Activated B cell treated with CpG ODN at 0.5 μM for 24 hours (primary cell): Measurements from ENCODE around the gene CYS1. TPM values are rescaled to one million over a fixed set of nuclear protein-coding genes. Genes with fewer than 3 reads are reported as not detected.
"Not testable (repeated sequence)": the region's sequence is repeated elsewhere in the genome, so short reads cannot be mapped to it uniquely, and the experiment has no call there.

ENCODE experiments used
- ATAC-seq: fragments of 200-7000 bp; cut with Tn5 transposase; one replicate; pipeline ENCODE4 v1.10.0; 2021; ENCODE audit warnings: low read depth, mild to moderate bottlenecking, moderate library complexity
- CTCF ChIA-PET: fragments of 350-600 bp; sonication (Branson Sonifier 250); formaldehyde crosslinking; loops from one replicate; lab custom pipeline; 2021; ENCODE audit warnings: antibody characterized with exemption; lab: Charles Lee
- POLR2A ChIA-PET: fragments of 350-600 bp; sonication (Branson Sonifier 250); formaldehyde crosslinking; loops from one replicate; lab custom pipeline; 2021; ENCODE audit warnings: antibody characterized with exemption; lab: Charles Lee
- DNase-seq: peaks from one replicate; pipeline ENCODE4 v3.0.0; 2022
- H3K27ac Mint-ChIP-seq: one replicate; pipeline ENCODE4 v1.8.0; 2020; ENCODE audit warnings: mixed read lengths
- H3K27me3 Mint-ChIP-seq: one replicate; pipeline ENCODE4 v1.8.0; 2021; ENCODE audit warnings: mixed read lengths
- H3K36me3 Mint-ChIP-seq: one replicate; pipeline ENCODE4 v1.8.0; 2021; ENCODE audit warnings: low read depth, mixed read lengths
- H3K4me1 Mint-ChIP-seq: one replicate; pipeline ENCODE4 v1.8.0; 2021; ENCODE audit warnings: mixed read lengths
- H3K4me3 Mint-ChIP-seq: one replicate; pipeline ENCODE4 v1.8.0; 2020; ENCODE audit warnings: mild to moderate bottlenecking, mixed read lengths
- H3K9me3 Mint-ChIP-seq: one replicate; pipeline ENCODE4 v1.8.0; 2020; ENCODE audit warnings: mixed read lengths
- intact Hi-C: fragments of 100-400 bp; cut with micrococcal nuclease; formaldehyde crosslinking; loops from one replicate; pipeline ENCODE4 v1.15.1; 2024
- total RNA-seq: library from RNA; stranded (reverse); gene quantifications from 2 replicates; pipeline ENCODE4 v1.2.3, GENCODE V29; 2022
- TF ChIP-seq, protein P1 (sequence below): fragments of 200-600 bp; IDR thresholded peaks from one replicate; pipeline ENCODE4 v1.8.0; 2022; ENCODE audit warnings: antibody characterized with exemption, mild to moderate bottlenecking

CYS1 gene
- total RNA-seq, 1 donor from 2014 or later: 0.42 TPM

DNA sequence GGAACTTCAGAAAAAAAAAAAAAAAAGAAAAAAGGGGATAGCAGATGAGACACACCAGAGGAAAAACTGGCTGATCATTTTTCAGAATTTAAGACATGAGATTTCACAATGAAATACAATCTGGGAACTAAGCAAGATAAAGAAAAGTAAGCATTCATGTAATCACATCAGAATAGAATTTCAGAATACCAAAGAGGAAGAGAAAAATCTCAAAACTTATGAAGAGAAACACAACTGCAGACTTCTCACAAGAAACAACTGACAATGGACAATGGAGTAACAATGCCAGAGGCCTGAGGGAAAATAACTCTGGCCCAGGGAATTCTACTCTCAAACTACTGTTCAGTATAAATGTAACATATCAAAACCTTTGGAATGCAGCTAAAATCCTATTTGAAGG, 29.1 kb upstream of the CYS1 start:
- no peak for ATAC-seq
- H3K27me3 Mint-ChIP-seq: no peaks in the 10 kb centered on the region
- DNase-seq: no peak
- CTCF ChIA-PET: interaction anchor here (1.3 kb wide), 1 partner anchor 326 kb away, joined by 3 read pairs; no protein-coding TSS in a partner anchor
- TF ChIP-seq, protein P1, sequence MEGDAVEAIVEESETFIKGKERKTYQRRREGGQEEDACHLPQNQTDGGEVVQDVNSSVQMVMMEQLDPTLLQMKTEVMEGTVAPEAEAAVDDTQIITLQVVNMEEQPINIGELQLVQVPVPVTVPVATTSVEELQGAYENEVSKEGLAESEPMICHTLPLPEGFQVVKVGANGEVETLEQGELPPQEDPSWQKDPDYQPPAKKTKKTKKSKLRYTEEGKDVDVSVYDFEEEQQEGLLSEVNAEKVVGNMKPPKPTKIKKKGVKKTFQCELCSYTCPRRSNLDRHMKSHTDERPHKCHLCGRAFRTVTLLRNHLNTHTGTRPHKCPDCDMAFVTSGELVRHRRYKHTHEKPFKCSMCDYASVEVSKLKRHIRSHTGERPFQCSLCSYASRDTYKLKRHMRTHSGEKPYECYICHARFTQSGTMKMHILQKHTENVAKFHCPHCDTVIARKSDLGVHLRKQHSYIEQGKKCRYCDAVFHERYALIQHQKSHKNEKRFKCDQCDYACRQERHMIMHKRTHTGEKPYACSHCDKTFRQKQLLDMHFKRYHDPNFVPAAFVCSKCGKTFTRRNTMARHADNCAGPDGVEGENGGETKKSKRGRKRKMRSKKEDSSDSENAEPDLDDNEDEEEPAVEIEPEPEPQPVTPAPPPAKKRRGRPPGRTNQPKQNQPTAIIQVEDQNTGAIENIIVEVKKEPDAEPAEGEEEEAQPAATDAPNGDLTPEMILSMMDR: no peak
- intact Hi-C loops: no loop called here
- POLR2A ChIA-PET: no interaction called here
- no peak overlapping the region for H3K4me3 Mint-ChIP-seq
- H3K27ac Mint-ChIP-seq: no peak overlapping the region
- H3K4me1 Mint-ChIP-seq: no peaks in the 10 kb centered on the region
- peaks cover 7% of the 10 kb centered on the region for H3K9me3 Mint-ChIP-seq
- no peaks in the 10 kb centered on the region for H3K36me3 Mint-ChIP-seq

DNA sequence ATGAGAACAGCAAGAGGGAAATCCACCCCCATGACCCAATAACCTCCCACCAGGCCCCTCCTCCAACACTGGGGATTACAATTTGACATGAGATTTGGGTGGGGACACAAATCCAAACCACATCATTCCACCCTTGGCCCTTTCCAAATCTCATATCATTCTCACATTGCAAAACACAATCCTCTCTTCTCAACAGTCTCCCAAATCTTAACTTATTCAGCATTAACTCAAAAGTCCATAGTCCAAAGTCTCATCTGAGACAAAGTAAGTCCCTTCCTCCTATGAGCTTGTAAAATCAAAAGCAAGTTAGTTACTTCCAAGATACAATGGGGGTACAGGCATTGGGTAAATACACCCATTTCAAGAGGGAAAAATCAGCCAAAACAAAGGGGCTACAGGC, 24.7 kb upstream of the CYS1 start:
- H3K4me3 Mint-ChIP-seq, intact Hi-C loops, DNase-seq, H3K36me3 Mint-ChIP-seq, H3K27ac Mint-ChIP-seq, CTCF ChIA-PET, H3K4me1 Mint-ChIP-seq, H3K9me3 Mint-ChIP-seq, H3K27me3 Mint-ChIP-seq, ATAC-seq: not testable (repeated sequence)
- POLR2A ChIA-PET: interaction anchor here (0.5 kb wide), 1 partner anchor 341 kb away, joined by 4 read pairs; no protein-coding TSS in a partner anchor

DNA sequence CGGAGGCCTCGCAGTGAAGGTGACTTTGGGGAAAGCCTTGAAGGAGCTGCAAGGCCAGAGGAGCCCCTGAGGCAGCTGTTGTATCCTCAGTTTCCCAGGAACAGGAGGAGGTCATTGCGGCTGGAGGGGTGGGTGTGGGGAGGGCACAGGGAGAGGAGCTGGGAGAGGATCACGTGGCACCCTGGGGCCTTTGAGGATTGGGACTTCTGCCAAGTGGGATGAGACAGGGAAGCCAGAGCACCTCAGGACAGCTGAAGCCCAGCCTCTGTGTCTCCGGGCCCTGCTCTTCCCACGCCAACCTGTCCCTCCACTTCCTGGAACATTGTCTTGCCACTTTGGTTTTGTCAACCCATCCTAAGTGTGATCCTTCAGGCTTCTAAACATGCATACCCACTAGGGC, 23.0 kb upstream of the CYS1 start:
- Mint-ChIP-seq H3K9me3 (peaks cover 7% of the 10 kb centered on the region), H3K36me3 (no peaks in the 10 kb centered on the region), H3K4me1 (no peaks in the 10 kb centered on the region), H3K4me3 (no peak overlapping the region), H3K27ac (no peak overlapping the region), H3K27me3 (peaks cover 1% of the 10 kb centered on the region)
- ChIA-PET CTCF (interaction anchor here (1.0 kb wide), 1 partner anchor 332 kb away, joined by 3 read pairs; no protein-coding TSS in a partner anchor), POLR2A (no interaction called here)
- ATAC-seq: no peak
- TF ChIP-seq, protein P1: no peak
- intact Hi-C loops: no loop called here
- DNase-seq: no peak

DNA sequence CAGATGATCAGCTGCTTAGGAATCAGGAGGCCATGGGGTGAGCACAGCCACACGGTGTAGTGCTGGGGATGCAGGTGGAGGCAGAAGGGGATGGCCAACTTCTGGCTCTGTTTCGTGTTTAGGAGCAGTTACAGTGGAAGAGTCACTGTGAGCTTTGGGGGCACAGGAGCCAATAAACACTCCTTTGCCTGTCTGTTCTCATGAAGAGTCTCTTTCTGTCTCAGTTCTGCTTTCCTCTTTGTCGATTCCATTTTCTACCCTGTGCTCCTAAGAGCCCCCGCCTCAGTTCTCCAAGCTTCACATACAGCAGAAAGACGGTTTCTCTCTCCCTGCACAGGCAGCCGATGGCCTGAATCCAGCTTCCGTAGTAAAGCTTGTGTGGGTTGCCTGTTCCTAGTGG, 21.3 kb upstream of the CYS1 start:
- CTCF ChIA-PET: interaction anchor here (1.2 kb wide), 1 partner anchor 29 kb away, joined by 3 read pairs; no protein-coding TSS in a partner anchor
- peaks cover 2% of the 10 kb centered on the region for H3K4me1 Mint-ChIP-seq
- intact Hi-C loops: no loop called here
- H3K27me3 Mint-ChIP-seq: peaks cover 1% of the 10 kb centered on the region
- DNase-seq (no peak), ATAC-seq (no peak)
- no peaks in the 10 kb centered on the region for H3K9me3 Mint-ChIP-seq
- POLR2A ChIA-PET: no interaction called here
- H3K36me3 Mint-ChIP-seq: no peaks in the 10 kb centered on the region
- H3K4me3 Mint-ChIP-seq: no peak overlapping the region
- no peak overlapping the region for H3K27ac Mint-ChIP-seq
- TF ChIP-seq, protein P1: no peak

DNA sequence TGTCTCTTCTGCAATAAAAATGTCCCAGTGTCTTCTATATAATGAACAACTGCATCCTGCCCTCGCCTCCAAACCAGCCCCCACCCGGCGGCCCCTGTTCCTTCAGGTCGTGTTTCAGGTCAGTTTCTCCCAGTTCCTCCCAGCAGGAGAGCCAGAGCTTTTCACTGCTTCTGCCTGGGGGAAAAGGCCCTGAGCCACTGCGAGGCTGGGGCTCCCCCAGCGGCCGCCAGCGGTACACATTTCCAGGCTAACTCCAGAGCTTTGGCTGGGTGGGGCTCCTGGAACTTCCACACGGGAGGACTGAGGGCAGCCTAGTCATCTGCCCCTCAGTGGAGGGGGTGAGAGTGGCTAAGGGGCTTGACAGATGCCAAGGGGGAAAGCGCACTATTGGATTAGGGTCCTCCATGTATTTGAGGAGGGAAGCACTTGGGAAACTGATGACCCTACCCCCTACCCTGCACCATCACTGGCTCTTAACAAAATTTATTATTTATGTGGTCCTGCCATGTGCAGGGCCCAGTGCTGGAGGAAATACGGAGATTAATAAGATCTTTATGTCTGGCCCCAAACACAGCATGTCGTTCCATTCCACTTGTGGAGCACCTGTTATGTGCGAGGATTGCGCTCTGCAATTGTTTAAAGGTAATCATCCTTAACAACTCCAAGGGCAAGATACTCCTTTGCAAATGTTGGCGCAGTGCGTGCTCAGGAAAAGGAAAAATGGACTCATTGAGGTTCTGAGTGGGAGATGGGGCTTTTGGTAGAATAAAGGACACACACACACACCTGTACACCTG, 17.3 kb upstream of the CYS1 start:
- H3K9me3 Mint-ChIP-seq: no peaks in the 10 kb centered on the region
- H3K27me3 Mint-ChIP-seq: peaks cover 14% of the 10 kb centered on the region
- DNase-seq (peak; percentile 25), ATAC-seq (peak; percentile 81)
- TF ChIP-seq, protein P1: peak; percentile 16
- peaks cover 2% of the 10 kb centered on the region for H3K4me1 Mint-ChIP-seq
- no peaks in the 10 kb centered on the region for H3K36me3 Mint-ChIP-seq
- no peak overlapping the region for H3K4me3 Mint-ChIP-seq
- ChIA-PET POLR2A (interaction anchor here (1.0 kb wide), 2 partner anchors 22 to 25 kb away, joined by 3 read pairs; no protein-coding TSS in a partner anchor), CTCF (interaction anchor here (0.6 to 5.1 kb wide), 14 partner anchors 9 to 338 kb away, joined by 3 to 81 read pairs (median 4); partner anchors contain the start of gene CYS1)
- H3K27ac Mint-ChIP-seq: no peak overlapping the region
- intact Hi-C loops: loop anchor here (1.0 kb wide), 1 partner anchor 25 kb away; no protein-coding TSS in a partner anchor
